Stomach (tissue), 9 donors: Measurements from ENCODE around the gene CLEC2A. TPM values are rescaled to one million over a fixed set of nuclear protein-coding genes. Genes with fewer than 3 reads are reported as not detected.
A peak's percentile ranks its signal among the peaks of the same experiment; 100 is the strongest.

Experiments used
- DNase-seq, 2 donors: peaks; one replicate each; pipeline versions ENCODE4 v3.0.0 to v3.0.0-alpha.2; 2013 to 2019
- H3K27ac ChIP-seq, 5 donors: fragments of 200-600 bp in 4 of 5; sonication (generic) in 4 of 5; one replicate each; pipeline ENCODE4 v1.5.1; 2013 to 2019; ENCODE audit warnings: mild to moderate bottlenecking in 1 of 5, moderate library complexity in 1 of 5
- H3K27me3 ChIP-seq, 3 donors: fragments of 200-600 bp; sonication (generic); one replicate each; pipeline ENCODE4 v1.5.1; 2017 to 2019; ENCODE audit warnings: mixed run types in 1 of 3
- H3K36me3 ChIP-seq, 4 donors: fragments of 200-600 bp; sonication (generic); 1 replicate in 3 of 4; 2 replicates in 1 of 4; pipeline ENCODE4 v1.5.1; 2016 to 2019
- H3K4me1 ChIP-seq, 4 donors: fragments of 200-600 bp; sonication (generic); one replicate each; pipeline ENCODE4 v1.5.1; 2016 to 2019
- H3K4me3 ChIP-seq, 4 donors: fragments of 200-600 bp; sonication (generic) in 3 of 4; one replicate each; pipeline ENCODE4 v1.5.1; 2016 to 2019; ENCODE audit warnings: mild to moderate bottlenecking in 1 of 4
- H3K9me3 ChIP-seq, 4 donors: fragments of 200-600 bp; sonication (generic); one replicate each; pipeline ENCODE4 v1.5.1; 2016 to 2019
- CTCF ChIP-seq, 7 experiments: fragments of 450-650 bp in 4 of 7; fragments of 200-600 bp in 3 of 7; sonication (generic) in 3 of 7; IDR thresholded peaks; one replicate each; pipeline ENCODE4 v1.5.1; 2016 to 2019; ENCODE audit warnings: antibody characterized with exemption in 7 of 7, control low read depth in 2 of 7, mild to moderate bottlenecking in 1 of 7
- EP300 ChIP-seq: sonication (generic); formaldehyde crosslinking; IDR thresholded peaks from one replicate; pipeline ENCODE4 v1.6.1; 2017; ENCODE audit warnings: antibody characterized with exemption
- POLR2A ChIP-seq, 4 donors: fragments of 450-650 bp; IDR thresholded peaks; one replicate each; pipeline ENCODE4 v1.6.1; 2016; ENCODE audit warnings: antibody characterized with exemption in 4 of 4, control low read depth in 2 of 4, mild to moderate bottlenecking in 1 of 4, moderate library complexity in 1 of 4
- POLR2AphosphoS5 ChIP-seq, 3 donors: sonication (generic); formaldehyde crosslinking; IDR thresholded peaks; one replicate each; pipeline ENCODE4 v1.6.1; 2016; ENCODE audit warnings: antibody characterized with exemption in 3 of 3
- WGBS, 5 donors: extraction: QIAGEN DNeasy Blood & Tissue Kit in 3 of 5; methylation state at CpG; one replicate each; pipeline versions ENCODE4 v1.1.5 to v1.1.7; 2013 to 2018; 5-methylcytosine and 5-hydroxymethylcytosine counted together
- intact Hi-C: fragments of 100-400 bp; cut with DNase I; formaldehyde crosslinking; loops from one replicate; pipeline ENCODE4 v1.15.1; 2023; ENCODE audit warnings: low total_unique reads
- polyA plus RNA-seq, 3 donors: library from polyadenylated mRNA; stranded (reverse); fragments of 200-250 nt; gene quantifications; one replicate each; pipeline ENCODE4 v1.2.3, GENCODE V29; 2013
- total RNA-seq, 5 donors: library from RNA; depleted of rRNA; stranded (reverse); fragments of >200 nt; gene quantifications; one replicate each; pipeline versions ENCODE4 v1.1.0 to v1.2.3, GENCODE V29; 2014 to 2016
- donor health status: healthy with polysubstance abuse.
- donor health status: Bipolar disorder and iron deficiency.
- donor health status: healthy.

CLEC2A gene
- total and polyA plus RNA-seq, 8 donors: not detected

- H3K27ac ChIP-seq: no peak overlapping the region
- intact Hi-C loops: no loop called here
- H3K4me3 ChIP-seq: no peak overlapping the region
- peaks cover 0 to 6% (median 0%) of the 10 kb centered on the region in 3 donors for H3K27me3 ChIP-seq
- no peaks in the 10 kb centered on the region for H3K4me1 ChIP-seq
- TF ChIP-seq POLR2A (IDR thresholded peaks at IDR 0.05): no peak
- no peak for TF ChIP-seq POLR2AphosphoS5 (IDR thresholded peaks at IDR 0.05)
- TF ChIP-seq CTCF (IDR thresholded peaks at IDR 0.05): no peak
- no peak for TF ChIP-seq EP300
- WGBS, 5 donors: 69 to 83% (median 79%) methylated on average over 1 of the region's 1 CpG
- no peaks in the 10 kb centered on the region for H3K9me3 ChIP-seq
- no peak for DNase-seq
- H3K36me3 ChIP-seq: no peaks in the 10 kb centered on the region
Observed at GRCh38 chr12:9941838-9942237, 9.7 kb upstream of the CLEC2A start.

- no peaks in the 10 kb centered on the region for H3K36me3 ChIP-seq
- WGBS, 5 donors: 21 to 44% (median 34%) methylated on average over 2 of the region's 2 CpGs
- TF ChIP-seq POLR2AphosphoS5 (IDR thresholded peaks at IDR 0.05) (no peak), POLR2A (IDR thresholded peaks at IDR 0.05) (no peak), EP300 (no peak), CTCF (IDR thresholded peaks at IDR 0.05) (no peak)
- no peak overlapping the region for H3K27ac ChIP-seq
- intact Hi-C loops: no loop called here
- H3K27me3 ChIP-seq: peaks cover 0 to 6% (median 0%) of the 10 kb centered on the region in 3 donors
- DNase-seq: peak in 1 of 2 donors; percentile 24
- no peaks in the 10 kb centered on the region for H3K4me1 ChIP-seq
- H3K4me3 ChIP-seq: no peak overlapping the region
- no peaks in the 10 kb centered on the region for H3K9me3 ChIP-seq
Observed at GRCh38 chr12:9940375-9940774, 8.2 kb upstream of the CLEC2A start.

- intact Hi-C loops: no loop called here
- no peaks in the 10 kb centered on the region for H3K27me3 ChIP-seq
- H3K4me1 ChIP-seq: no peaks in the 10 kb centered on the region
- no peak overlapping the region for H3K27ac ChIP-seq
- no peak for DNase-seq
- 59 to 71% (median 65%) methylated on average over 10 of the region's 10 CpGs for WGBS, 5 donors
- H3K9me3 ChIP-seq: no peaks in the 10 kb centered on the region
- H3K4me3 ChIP-seq: no peak overlapping the region
- no peaks in the 10 kb centered on the region for H3K36me3 ChIP-seq
- no peak for TF ChIP-seq POLR2A (IDR thresholded peaks at IDR 0.05)
- no peak for TF ChIP-seq CTCF (IDR thresholded peaks at IDR 0.05)
- TF ChIP-seq POLR2AphosphoS5 (IDR thresholded peaks at IDR 0.05): no peak
- TF ChIP-seq EP300: no peak
Observed at GRCh38 chr12:9936591-9936990, 4.4 kb upstream of the CLEC2A start.

GRCh38 chr12:9935026-9935425 is 2.9 kb upstream of the CLEC2A start:
- no peak overlapping the region for H3K4me3 ChIP-seq
- 86 to 96% (median 94%) methylated on average over 2 of the region's 2 CpGs for WGBS, 5 donors

GRCh38 chr12:9933958-9934357 is 1.8 kb upstream of the CLEC2A start:
- Histone ChIP-seq H3K36me3 (no peaks in the 10 kb centered on the region), H3K4me1 (no peaks in the 10 kb centered on the region), H3K27me3 (no peaks in the 10 kb centered on the region), H3K4me3 (no peak overlapping the region), H3K9me3 (no peaks in the 10 kb centered on the region), H3K27ac (no peak overlapping the region)
- DNase-seq: no peak
- 70 to 92% (median 85%) methylated on average over 2 of the region's 2 CpGs for WGBS, 5 donors
- intact Hi-C loops: no loop called here
- TF ChIP-seq CTCF (IDR thresholded peaks at IDR 0.05) (no peak), POLR2AphosphoS5 (IDR thresholded peaks at IDR 0.05) (no peak), POLR2A (IDR thresholded peaks at IDR 0.05) (no peak)

More at GRCh38 chr12:9935026-9935425, 2.9 kb upstream of the CLEC2A start:
- H3K9me3 ChIP-seq: no peaks in the 10 kb centered on the region
- H3K27ac ChIP-seq: no peak overlapping the region
- DNase-seq: no peak
- intact Hi-C loops: no loop called here
- no peaks in the 10 kb centered on the region for H3K36me3 ChIP-seq
- no peak for TF ChIP-seq POLR2AphosphoS5 (IDR thresholded peaks at IDR 0.05)
- no peak for TF ChIP-seq POLR2A (IDR thresholded peaks at IDR 0.05)
- no peak for TF ChIP-seq EP300
- no peaks in the 10 kb centered on the region for H3K27me3 ChIP-seq
- H3K4me1 ChIP-seq: no peaks in the 10 kb centered on the region
